Stimulated activated naive CD8-positive, alpha-beta T cell treated with anti-CD3 and anti-CD28 coated beads, Interleukin-15, amount 100 ng/mL, for 72 hours (primary cell): ENCODE results near the gene COMMD7.

Source experiments
- ATAC-seq: fragments of 150-1000 bp; cut with Tn5 transposase; 2 replicates; pipeline ENCODE4 v1.10.0; 2021; ENCODE audit warnings: mild to moderate bottlenecking, moderate library complexity
- DNase-seq, 2 donors: peaks; one replicate each; pipeline ENCODE4 v3.0.0; 2021 to 2022
- H3K27ac Mint-ChIP-seq, 2 donors: one replicate each; pipeline ENCODE4 v1.8.0; 2022; ENCODE audit warnings: mild to moderate bottlenecking in 2 of 2, mixed read lengths in 2 of 2, moderate library complexity in 2 of 2
- H3K27me3 Mint-ChIP-seq: one replicate; pipeline ENCODE4 v1.8.0; 2022; ENCODE audit warnings: mixed read lengths
- H3K4me1 Mint-ChIP-seq: one replicate; pipeline ENCODE4 v1.8.0; 2022; ENCODE audit warnings: mild to moderate bottlenecking, mixed read lengths
- H3K4me3 Mint-ChIP-seq, 2 donors: one replicate each; pipeline ENCODE4 v1.8.0; 2022; ENCODE audit warnings: mild to moderate bottlenecking in 2 of 2, mixed read lengths in 2 of 2, moderate library complexity in 1 of 2
- H3K9me3 Mint-ChIP-seq, 2 donors: one replicate each; pipeline ENCODE4 v1.8.0; 2022; ENCODE audit warnings: mixed read lengths in 2 of 2

COMMD7 gene

DNA sequence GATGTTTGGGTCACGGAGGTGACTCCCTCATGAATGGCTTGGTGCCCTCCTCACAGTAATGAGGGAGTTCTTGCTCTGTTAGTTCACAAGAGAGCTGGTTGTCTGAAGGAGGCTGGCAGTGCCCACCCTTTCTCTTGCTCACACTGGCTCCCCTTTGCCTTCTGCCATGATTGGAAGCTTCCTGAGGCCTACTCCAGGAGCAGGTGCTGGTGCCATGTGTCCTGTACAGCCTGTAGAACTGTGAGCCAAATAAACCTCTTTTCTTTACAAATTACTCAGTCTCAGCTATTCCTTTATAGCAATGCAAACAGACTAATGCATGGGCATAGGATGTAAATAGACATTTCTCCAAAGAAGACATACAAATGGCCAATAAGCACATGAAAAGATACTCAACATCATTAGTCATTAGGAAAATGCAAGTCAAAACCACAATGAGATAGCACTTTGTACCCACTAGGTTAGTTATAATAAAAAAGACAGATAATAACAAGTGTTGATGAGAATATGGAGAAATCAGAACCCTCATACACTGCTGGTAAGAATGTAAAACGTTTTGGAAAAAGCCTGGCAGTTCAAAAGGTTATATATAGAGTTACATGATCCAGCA, 87.3 kb downstream of the COMMD7 start:
- Mint-ChIP-seq H3K27me3 (peaks cover 7% of the 10 kb centered on the region), H3K27ac (peak overlapping the region; percentile 42 to 50), H3K4me3 (no peak overlapping the region), H3K9me3 (peaks cover 6 to 13% of the 10 kb centered on the region in 2 donors), H3K4me1 (peaks cover 19% of the 10 kb centered on the region)
- no peak for DNase-seq
- ATAC-seq, result no peak

DNA sequence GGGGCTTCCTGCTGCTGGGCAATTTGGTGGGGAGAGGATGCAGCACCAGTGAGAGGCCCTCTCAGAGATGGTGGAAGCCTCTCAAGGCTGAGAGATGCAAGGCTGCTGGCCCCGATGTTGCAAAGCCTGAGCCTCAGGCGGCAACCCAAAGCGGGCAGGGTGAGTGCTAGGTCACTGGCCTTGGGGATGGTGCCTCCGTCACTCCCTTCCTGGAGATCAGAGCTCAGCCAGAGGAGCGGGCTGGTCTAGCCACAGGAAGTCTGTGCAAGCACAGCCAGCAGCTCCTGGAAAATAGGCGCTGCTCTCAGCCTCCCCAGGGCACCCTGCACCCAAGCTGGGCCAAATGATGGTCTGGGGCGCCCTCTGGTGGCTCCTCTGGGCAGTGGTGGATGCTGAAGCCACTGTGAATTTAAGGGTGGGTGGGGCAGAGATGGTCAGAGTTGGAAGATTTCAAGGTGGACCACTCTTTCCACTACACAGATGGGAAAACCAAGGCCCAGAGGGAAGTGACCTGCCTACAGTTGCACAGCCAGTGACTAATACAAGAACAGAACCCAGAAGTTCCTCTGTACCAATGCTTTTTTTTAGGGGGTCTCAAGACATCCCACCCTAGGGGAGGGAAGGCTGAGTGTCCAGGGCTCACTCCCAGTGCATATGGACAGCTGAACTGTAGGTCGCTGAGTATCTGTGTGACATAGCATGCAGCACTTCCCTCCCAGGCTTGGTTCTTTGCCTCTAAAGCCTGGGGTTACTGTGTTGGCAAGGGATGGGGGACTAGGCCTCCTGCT, 90.3 kb downstream of the COMMD7 start:
- Mint-ChIP-seq H3K4me1 (peaks cover 19% of the 10 kb centered on the region), H3K9me3 (no peaks in the 10 kb centered on the region), H3K4me3 (peak overlapping the region in 1 of 2 donors; percentile 57), H3K27ac (no peak overlapping the region), H3K27me3 (peaks cover 7% of the 10 kb centered on the region)
- DNase-seq (peak; percentile 85 to 86), ATAC-seq (peak; percentile 97)
